SIG-M5 (cell line): ENCODE data around the gene S100A8.

Source experiments
- DNase-seq: peaks from one replicate; lab custom pipeline; 2025; lab: John Stamatoyannopoulos, UW

The S100A8 gene

GRCh38 chr1:153362187-153362775, 28.6 kb downstream of the S100A8 start:
- DNase-seq, result no peak

DNA sequence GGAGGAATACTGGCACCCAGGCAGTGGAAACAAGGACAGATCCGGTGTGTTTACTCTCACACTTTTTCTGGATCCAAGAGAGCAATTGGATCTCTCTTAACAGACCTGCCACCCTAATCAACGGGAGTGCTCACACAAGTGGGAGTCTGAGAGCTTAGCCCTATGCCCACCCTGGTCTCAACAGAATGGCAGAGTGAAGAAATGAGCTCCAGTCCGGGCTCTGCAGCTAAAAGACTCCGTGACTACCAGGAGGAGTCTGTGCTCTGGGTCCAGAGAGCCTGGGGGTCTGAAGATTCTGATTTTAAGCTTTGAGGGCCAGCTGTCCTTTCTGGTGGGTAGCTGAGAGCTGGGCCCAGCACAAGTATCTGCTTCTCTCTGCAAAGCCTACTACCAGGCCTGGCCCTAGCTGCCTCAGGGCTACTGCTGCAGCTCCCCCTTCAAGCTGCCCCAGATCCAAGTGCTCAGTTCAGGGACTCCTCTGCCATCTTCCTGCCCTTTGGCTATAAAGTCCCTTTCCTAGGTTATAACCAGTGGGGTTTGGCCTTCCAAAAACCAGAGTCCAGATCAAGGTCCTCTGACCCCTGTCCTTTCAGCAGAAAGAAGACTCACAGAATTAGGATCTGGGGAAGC, 29.3 kb downstream of the S100A8 start:
- no peak for DNase-seq

GRCh38 chr1:153360592-153361479, 30.0 kb downstream of the S100A8 start:
- DNase-seq, result no peak

GRCh38 chr1:153360190-153360589, 30.7 kb downstream of the S100A8 start:
- no peak for DNase-seq

DNA sequence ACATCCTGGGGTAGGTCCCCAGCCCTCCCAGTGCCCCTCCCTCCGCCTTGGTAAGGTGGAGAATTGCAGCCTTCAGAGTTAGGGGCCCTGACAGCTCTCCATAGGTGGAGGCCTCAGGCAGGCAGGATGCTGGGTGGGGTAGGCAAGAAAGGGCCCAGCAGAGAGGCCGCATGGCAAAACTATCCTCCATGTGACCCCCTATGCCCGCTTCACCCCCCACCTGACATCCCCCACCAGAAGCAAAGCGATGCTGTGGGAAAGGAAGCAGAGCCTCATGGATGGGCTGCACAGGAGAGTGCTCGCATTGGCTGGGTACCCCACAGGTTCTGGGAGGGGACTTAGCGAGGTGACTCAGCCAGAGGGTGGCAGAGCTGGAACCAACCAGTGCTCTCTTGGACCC, 31.6 kb downstream of the S100A8 start:
- no peak for DNase-seq

GRCh38 chr1:153358691-153358975, 32.2 kb downstream of the S100A8 start:
- no peak for DNase-seq

DNA sequence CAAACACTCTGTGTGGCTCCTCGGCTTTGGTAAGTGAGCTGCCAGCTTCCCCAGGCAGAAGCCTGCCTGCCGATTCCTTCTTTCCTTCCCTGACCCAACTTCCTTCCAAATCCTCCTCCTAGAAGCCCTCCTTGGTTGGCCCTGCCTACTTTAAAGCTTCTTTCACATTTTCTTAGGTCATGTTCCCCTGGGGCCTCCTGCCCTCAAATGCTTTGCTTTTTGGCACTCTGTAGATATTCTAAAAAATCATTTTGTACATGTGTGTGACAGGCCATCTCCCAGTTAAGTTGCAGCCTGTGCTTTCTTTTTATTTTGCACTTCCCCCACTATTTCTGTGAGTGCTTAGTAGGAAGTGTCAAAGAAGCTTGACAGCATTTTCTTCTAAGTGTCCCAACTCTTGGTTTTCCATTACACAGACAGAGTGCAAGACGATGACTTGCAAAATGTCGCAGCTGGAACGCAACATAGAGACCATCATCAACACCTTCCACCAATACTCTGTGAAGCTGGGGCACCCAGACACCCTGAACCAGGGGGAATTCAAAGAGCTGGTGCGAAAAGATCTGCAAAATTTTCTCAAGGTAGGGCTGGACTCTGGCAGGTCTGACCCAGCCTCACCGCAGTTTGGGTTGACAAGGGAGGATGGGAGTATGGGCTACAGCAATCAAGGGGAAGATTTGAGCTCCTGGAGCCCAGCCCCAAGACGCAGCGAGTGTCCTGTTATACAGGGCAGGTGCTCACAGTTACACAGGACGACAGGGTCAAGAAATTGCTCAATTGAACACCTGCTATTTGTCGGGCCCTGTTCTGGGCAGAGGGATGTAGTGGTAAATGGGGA, 32.8 kb downstream of the S100A8 start, which contains the start of gene S100A9:
Gene S100A9, plus strand, starts transcription at position 2 of the 838 bp plus-strand sequence. Its CDS starts 430 bp downstream, at position 432.
- DNase-seq, result peak; percentile 28

- DNase-seq, result no peak
Measured at GRCh38 chr1:153357076-153357852, 33.6 kb downstream of the S100A8 start.

DNA sequence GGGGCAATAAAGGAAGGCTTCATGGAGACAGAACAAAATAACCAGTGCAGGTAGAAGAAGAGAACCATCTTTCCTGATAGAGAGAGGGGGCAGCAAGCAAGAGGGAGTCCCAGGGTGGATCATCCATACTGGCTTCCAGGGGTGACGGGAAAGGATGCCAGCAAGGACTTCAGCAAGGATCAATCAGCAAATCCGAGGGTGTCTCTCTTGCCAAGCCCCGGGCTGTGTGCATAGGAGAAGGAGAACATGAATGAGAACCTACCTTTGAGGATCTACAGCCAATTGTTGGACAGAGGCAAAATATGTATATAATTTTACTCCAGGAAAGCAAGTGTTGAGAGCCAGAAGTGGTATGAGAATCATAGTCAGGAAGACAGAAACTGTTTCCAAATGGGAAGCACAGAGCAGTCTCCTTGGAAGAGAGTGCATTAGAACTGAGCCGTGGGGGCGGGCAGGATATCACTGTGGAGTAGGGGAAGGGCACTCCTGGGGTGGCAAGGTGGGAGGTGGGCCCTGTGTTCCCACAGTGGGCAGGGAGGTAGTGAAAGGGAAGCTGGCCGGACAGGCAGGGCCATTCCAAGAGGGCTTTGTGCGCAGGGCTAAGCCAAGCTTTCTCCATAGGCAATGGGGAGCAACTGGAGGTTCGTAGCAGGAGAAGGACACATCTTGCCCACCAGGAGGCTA, 34.3 kb downstream of the S100A8 start:
- no peak for DNase-seq

DNA sequence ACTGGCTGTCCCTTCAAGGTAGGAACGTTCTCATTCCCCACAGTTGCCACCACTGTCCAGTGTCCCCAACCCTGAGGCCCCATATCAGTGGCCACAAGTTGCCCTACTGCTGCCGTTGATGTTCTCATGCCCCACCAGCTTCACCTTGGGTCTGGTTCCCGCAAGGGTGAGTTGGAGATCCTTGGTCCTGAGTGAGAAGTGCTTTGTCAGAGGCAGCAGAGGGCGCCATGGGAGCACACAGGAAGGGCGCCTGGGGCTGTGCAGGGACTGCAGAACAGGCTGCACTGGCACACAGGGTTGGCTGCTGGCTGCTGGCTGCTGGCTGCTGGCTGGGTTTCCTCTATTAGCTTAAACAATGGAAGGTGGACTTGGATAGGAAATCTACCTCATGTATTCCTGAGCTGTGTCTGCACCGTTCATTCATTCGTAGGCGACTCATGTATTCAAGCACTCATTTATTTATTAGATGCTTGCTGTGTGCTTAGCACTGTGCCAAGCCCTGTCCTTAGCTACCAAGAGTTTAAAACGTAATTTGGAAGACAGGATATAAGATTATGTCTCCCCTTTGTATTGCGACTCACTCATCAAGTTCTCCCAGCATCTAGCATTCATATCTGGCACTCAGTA, 35.3 kb downstream of the S100A8 start:
- no peak for DNase-seq

DNA sequence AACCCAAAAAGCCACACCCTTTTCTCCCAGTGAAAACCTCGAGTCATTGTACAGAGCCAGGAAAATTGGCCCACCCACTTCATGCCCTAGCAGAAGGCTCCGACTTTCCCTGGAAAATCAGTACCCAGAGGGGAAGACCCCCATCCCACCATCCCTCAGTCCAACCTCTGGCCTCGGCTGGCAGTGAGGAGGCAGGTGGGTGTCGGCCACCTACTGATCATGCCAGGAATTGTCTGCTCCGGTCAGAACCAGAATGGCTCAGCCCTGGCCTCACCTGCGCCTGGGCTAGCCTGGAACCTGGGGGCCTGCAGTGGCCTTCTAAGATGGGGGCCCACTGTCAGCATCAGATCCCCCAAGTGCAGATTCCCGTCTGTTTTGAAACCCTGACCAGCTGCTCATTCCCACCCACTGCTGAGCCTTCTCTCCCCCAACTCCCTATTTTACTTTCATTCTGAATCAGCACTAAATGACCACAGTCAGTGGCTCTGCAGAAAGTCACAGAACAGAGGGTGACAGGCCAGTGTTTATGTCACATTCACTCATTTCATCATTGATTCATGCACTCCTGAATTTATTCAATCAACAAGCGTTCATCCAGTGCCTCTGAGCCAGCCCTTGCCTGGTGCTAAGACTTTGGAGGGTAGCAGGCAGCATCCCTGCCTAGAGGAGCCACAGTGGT, 36.2 kb downstream of the S100A8 start:
- DNase-seq, result no peak

- no peak for DNase-seq
Measured at GRCh38 chr1:153353226-153353947, 37.5 kb downstream of the S100A8 start.

- peak; percentile 22 for DNase-seq
Measured at GRCh38 chr1:153352523-153352922, 38.4 kb downstream of the S100A8 start.

DNA sequence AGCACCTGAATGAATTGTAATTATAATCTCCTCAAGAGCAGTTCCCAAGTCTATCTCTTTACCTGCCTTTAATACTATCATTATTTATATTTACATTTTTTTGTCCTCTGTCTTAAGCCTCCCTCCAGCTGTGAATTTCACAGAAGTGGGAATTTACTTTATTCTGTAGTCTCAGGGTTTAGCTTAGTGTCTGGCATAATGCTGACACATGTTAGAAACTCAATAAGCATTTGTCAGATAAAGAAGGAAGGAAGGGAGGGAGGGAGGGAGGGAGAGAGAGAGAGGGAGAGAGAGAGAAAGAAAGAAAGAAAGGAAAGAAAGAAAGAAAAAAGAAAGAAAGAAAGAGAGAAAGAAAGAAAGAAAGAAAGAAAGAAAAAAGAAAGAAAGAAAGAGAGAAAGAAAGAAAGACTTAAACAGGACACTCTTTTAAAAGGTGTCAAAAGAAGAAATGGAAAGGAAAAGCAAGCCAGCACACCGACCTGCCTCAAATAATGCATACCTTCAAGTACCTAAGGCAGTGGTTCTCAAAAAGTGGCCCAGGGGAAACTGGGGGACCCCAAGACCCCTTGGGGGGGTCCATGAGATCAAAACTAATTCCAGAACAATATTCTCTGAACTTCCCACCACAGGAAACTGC, 40.4 kb downstream of the S100A8 start:
- no peak for DNase-seq

DNA sequence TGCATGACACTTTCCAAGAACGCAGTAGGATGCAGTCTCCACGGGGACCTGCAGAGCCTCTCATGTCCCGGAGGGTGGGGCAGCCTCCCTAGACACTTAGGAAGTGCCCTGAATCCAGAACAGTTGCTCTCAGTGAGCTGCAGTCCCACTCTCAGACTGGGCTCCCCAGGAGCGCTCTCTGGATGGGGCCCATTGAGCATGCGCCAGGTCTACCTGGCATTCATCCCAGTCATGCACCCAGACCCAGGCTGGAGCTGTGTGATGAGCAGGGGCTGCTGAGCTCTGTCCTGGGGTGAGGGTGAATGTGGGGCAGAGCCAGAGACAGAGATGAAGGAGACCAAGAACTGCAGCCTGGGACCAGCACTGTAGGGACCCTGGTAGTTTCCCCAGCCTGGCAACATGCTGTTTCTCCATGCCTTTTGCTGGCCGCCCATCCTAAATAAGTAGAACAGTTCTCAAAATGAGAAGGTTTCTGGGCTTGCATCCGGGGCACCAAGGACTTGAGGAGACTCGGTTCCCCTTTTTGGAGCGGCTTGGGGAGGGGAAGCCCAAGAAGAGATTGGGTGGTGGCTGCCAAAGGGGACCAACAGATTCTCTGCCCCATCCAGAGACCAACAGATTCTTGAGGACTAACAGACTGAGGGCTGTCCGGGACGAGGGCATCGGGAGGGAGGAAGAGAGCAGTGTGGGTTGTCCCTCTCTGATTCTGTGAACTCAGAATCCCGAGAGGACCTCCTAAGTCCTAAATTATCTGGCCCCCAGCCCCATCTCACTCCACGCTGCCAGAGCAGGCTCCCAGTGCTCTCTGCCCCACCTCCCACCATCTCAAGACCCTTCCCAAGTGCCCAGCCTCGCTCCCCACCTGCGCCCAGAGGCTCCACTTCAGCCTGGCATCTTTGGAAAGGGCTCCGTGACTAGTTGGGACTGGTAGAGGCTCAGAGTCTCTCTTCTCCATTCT, 41.2 kb downstream of the S100A8 start:
- DNase-seq, result no peak

DNA sequence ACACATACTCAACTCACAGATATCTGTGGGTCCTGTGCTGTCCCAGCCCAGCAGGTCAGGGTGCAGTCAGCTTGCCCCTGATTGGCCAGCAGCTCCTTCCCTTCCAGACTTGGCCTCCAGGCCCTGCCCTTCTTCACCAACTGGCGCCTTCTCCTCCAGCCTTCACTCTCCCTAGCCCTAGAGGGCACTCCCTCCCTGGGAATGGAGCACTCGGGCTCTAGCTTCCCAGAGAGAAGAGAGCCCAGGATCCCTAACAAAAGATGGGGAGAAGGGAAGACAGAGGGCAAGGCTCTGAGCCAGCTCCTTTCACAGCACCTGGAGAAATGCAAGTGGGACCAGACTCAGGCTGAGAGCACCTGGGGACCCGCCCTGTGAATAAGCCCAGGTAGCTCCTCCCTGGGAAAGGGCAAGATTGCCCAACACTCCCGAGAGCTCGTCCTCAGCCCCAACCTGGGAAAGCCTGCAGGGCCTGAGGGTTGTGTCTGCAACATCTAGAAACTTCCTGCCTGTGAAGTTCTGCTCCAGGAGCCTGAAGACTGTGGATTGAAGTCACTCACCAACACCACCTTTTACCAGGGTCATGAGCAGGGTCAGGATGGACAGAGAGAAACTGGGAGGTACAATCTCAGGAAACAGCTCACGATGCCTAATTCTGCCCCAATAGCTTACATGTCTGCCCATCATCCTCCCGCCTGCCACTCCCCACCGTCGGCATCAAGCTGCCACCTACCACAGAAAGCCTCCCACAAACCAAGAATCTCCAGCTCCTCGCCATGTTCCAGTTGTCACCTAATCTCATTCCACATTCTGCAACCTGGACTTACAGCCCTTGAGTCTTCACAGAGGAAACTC, 42.1 kb downstream of the S100A8 start, which contains the start of gene PGLYRP4:
Gene PGLYRP4, minus strand, starts transcription at position 331 of the 852 bp plus-strand sequence. CDS start 909 bp downstream, outside the sequence.
- no peak for DNase-seq
